Testis (tissue), 3 donors: ENCODE measurements around the gene CYP2J2. TPM values are rescaled to one million over a fixed set of nuclear protein-coding genes. Genes with fewer than 3 reads are reported as not detected.
"Not testable (repeated sequence)": the region's sequence is repeated elsewhere in the genome, so short reads cannot be mapped to it uniquely, and the experiment has no call there.

ENCODE experiments used
- DNase-seq: peaks from one replicate; pipeline ENCODE4 v3.0.0-alpha.2; 2019
- H3K27ac ChIP-seq, 2 donors: fragments of 200-600 bp; sonication (generic); one replicate each; pipeline ENCODE4 v1.5.1; 2019
- H3K27me3 ChIP-seq: fragments of 200-600 bp; sonication (generic); one replicate; pipeline ENCODE4 v1.5.1; 2019
- H3K36me3 ChIP-seq: fragments of 200-600 bp; sonication (generic); one replicate; pipeline ENCODE4 v1.5.1; 2017; ENCODE audit warnings: low read depth; ENCODE audit errors: missing control alignments
- H3K4me1 ChIP-seq: fragments of 200-600 bp; sonication (generic); one replicate; pipeline ENCODE4 v1.5.1; 2019
- H3K4me3 ChIP-seq, 2 donors: fragments of 200-600 bp; sonication (generic); one replicate each; pipeline ENCODE4 v1.5.1; 2017 to 2019
- H3K9me3 ChIP-seq: fragments of 200-600 bp; sonication (generic); one replicate; pipeline ENCODE4 v1.5.1; 2017
- POLR2A ChIP-seq: fragments of 450-650 bp; IDR thresholded peaks from one replicate; pipeline ENCODE4 v1.6.1; 2017; ENCODE audit warnings: antibody characterized with exemption, mild to moderate bottlenecking, moderate library complexity
- WGBS, 2 donors: methylation state at CpG; one replicate each; pipeline ENCODE4 v1.1.5; 2018; 5-methylcytosine and 5-hydroxymethylcytosine counted together
- intact Hi-C: fragments of 100-400 bp; cut with DNase I; formaldehyde crosslinking; loops from one replicate; pipeline ENCODE4 v1.15.1; 2023; ENCODE audit warnings: low total_unique reads
- polyA plus RNA-seq: library from polyadenylated mRNA; stranded (reverse); fragments of 350-450 nt; fragmentation: Illumina TruSeq; extraction: RNeasy Lipid Tissue Mini Kit (QIAGEN cat#74804); gene quantifications from one replicate; pipeline ENCODE4 v1.2.3, GENCODE V29; 2014; ENCODE audit warnings: low read depth, low replicate concordance; ENCODE audit not compliant: insufficient read depth
- total RNA-seq, 2 donors: library from RNA; depleted of rRNA; stranded (reverse); fragments of >200 nt; gene quantifications; one replicate each; pipeline ENCODE4 v1.2.3, GENCODE V29; 2016
- TF ChIP-seq, protein P1 (sequence below), 3 experiments: fragments of 450-650 bp in 2 of 3; fragments of 200-600 bp in 1 of 3; sonication (generic) in 1 of 3; IDR thresholded peaks; one replicate each; pipeline ENCODE4 v1.5.1; 2016 to 2019; ENCODE audit warnings: antibody characterized with exemption in 3 of 3, mild to moderate bottlenecking in 2 of 3, moderate library complexity in 1 of 3

CYP2J2 gene
- total and polyA plus RNA-seq, 3 donors from 2014 or later: 2.7 to 8.1 (median 3.1) TPM

DNA sequence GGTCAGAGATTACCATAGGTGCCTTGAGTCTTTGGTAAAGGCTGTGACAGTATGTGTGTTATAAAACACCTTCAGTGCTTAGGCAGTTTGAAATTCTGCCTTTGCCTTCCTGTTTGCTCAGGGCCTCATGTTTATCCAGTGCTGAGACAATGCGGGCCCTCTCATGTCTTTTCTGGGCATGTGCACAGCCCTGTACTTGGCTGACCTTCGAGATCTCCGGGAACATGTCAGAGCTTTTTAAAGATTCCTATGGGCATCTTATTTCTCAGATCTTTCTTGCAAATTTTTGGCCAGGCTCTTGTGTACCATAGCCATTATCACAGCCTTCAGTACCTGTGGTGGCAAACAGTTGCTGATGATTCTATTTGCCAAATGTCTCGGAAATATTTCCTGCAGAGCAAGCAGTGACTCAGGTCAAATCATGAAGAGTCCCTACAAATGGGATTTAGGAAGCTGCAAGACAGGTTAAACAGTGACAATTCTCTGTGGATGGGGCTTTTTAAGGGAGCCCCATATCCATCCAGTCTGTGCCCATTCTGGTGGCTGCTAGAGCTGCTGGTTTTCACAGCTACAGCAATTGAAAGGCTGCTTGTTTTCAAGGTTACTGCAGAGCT is 69.7 kb downstream of the CYP2J2 start:
- DNase-seq: no peak
- Histone ChIP-seq H3K4me3 (no peak overlapping the region), H3K27me3 (no peaks in the 10 kb centered on the region), H3K4me1 (no peaks in the 10 kb centered on the region), H3K27ac (no peak overlapping the region), H3K9me3 (no peaks in the 10 kb centered on the region), H3K36me3 (no peaks in the 10 kb centered on the region)
- no peak for TF ChIP-seq POLR2A
- TF ChIP-seq, protein P1, sequence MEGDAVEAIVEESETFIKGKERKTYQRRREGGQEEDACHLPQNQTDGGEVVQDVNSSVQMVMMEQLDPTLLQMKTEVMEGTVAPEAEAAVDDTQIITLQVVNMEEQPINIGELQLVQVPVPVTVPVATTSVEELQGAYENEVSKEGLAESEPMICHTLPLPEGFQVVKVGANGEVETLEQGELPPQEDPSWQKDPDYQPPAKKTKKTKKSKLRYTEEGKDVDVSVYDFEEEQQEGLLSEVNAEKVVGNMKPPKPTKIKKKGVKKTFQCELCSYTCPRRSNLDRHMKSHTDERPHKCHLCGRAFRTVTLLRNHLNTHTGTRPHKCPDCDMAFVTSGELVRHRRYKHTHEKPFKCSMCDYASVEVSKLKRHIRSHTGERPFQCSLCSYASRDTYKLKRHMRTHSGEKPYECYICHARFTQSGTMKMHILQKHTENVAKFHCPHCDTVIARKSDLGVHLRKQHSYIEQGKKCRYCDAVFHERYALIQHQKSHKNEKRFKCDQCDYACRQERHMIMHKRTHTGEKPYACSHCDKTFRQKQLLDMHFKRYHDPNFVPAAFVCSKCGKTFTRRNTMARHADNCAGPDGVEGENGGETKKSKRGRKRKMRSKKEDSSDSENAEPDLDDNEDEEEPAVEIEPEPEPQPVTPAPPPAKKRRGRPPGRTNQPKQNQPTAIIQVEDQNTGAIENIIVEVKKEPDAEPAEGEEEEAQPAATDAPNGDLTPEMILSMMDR (IDR thresholded peaks at IDR 0.05): no peak
- WGBS, 2 donors: 68 to 85% methylated on average over 4 of the region's 4 CpGs
- intact Hi-C loops: no loop called here

DNA sequence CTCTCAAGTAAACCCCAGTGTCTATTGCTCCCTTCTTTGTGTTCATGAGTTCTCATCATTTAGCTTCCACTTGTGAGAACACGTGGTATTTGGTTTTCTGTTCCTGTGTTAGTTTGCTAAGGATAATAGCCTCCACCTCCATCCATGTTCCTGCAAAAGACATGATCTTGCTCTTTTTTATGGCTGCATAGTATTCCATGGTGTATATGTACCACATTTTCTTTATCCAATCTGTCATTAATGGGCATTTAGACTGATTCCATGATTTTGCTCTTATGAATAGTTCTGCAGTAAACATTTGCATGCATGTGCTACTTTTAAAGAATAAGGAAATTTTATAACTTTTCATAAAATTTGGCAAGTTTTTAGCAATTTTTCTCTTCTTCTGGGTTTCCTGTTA is 71.3 kb downstream of the CYP2J2 start:
- DNase-seq, H3K4me3 ChIP-seq, H3K9me3 ChIP-seq, H3K27me3 ChIP-seq, intact Hi-C loops, H3K27ac ChIP-seq, H3K36me3 ChIP-seq, H3K4me1 ChIP-seq: not testable (repeated sequence)
- 95 to 100% methylated on average over 1 of the region's 1 CpG for WGBS, 2 donors

DNA sequence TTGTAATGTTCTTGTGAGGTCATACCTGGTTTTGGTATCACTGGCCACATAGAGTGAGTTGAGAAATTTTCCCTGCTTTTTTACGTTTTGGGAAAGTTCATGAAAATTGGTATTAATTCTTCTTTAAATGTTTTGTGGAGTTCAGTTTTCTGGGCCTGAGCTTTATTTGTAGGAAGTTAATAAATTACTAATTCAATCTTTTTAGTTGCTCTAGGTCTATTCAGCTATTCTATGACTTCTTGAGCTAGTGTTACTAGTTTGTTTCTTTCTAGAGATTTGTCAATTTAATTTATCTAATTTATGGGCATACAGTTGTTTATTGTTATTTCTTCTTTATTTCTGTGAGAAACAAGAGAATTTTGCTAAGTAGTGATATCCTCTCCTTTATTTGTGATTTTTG is 74.5 kb downstream of the CYP2J2 start:
- Histone ChIP-seq H3K4me1 (no peaks in the 10 kb centered on the region), H3K36me3 (no peaks in the 10 kb centered on the region), H3K27me3 (no peaks in the 10 kb centered on the region), H3K9me3 (no peaks in the 10 kb centered on the region), H3K27ac (no peak overlapping the region), H3K4me3 (no peak overlapping the region)
- intact Hi-C loops: no loop called here
- TF ChIP-seq POLR2A: no peak
- TF ChIP-seq, protein P1 (IDR thresholded peaks at IDR 0.05): no peak
- DNase-seq: no peak
- 84 to 91% methylated on average over 1 of the region's 1 CpG for WGBS, 2 donors

DNA sequence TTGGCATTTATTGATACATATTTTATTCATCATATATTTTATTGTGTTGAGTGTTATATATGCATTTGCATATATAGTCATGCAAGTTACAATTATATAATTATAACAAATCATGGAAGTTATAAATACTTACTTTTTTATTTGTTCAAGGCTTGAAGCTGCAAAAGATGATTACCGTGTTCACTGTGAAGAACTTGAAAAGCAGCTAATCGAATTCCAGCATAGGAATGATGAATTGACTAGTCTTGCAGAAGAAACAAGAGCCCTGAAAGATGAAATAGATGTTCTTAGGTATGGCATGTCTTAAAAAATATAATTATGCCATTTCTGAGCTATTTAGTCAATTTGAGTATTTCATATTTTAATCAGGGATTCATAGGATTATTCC is 79.7 kb downstream of the CYP2J2 start:
- no peak overlapping the region for H3K27ac ChIP-seq
- DNase-seq: no peak
- no peaks in the 10 kb centered on the region for H3K4me1 ChIP-seq
- TF ChIP-seq, protein P1 (IDR thresholded peaks at IDR 0.05): no peak
- TF ChIP-seq POLR2A: no peak
- WGBS, 2 donors: 91 to 95% methylated on average over 2 of the region's 2 CpGs
- no peaks in the 10 kb centered on the region for H3K27me3 ChIP-seq
- intact Hi-C loops: no loop called here
- no peaks in the 10 kb centered on the region for H3K9me3 ChIP-seq
- no peaks in the 10 kb centered on the region for H3K36me3 ChIP-seq
- H3K4me3 ChIP-seq: no peak overlapping the region

GRCh38 chr1:59846209-59846894 is 80.2 kb downstream of the CYP2J2 start:
- DNase-seq: no peak
- H3K9me3 ChIP-seq: no peaks in the 10 kb centered on the region
- no peak overlapping the region for H3K4me3 ChIP-seq
- 96% methylated on average over 3 of the region's 3 CpGs for WGBS, 2 donors
- H3K27ac ChIP-seq: no peak overlapping the region
- no peaks in the 10 kb centered on the region for H3K27me3 ChIP-seq
- intact Hi-C loops: no loop called here
- no peaks in the 10 kb centered on the region for H3K36me3 ChIP-seq
- H3K4me1 ChIP-seq: no peaks in the 10 kb centered on the region
- TF ChIP-seq, protein P1 (IDR thresholded peaks at IDR 0.05): no peak
- no peak for TF ChIP-seq POLR2A
